Brain pericyte (primary cell): Measurements from ENCODE around the gene CTU2.

ENCODE experiments used
- DNase-seq: peaks from one replicate; pipeline ENCODE4 v3.0.0-alpha.2; 2012; ENCODE audit warnings: low read depth, low spot score

CTU2 gene

DNA sequence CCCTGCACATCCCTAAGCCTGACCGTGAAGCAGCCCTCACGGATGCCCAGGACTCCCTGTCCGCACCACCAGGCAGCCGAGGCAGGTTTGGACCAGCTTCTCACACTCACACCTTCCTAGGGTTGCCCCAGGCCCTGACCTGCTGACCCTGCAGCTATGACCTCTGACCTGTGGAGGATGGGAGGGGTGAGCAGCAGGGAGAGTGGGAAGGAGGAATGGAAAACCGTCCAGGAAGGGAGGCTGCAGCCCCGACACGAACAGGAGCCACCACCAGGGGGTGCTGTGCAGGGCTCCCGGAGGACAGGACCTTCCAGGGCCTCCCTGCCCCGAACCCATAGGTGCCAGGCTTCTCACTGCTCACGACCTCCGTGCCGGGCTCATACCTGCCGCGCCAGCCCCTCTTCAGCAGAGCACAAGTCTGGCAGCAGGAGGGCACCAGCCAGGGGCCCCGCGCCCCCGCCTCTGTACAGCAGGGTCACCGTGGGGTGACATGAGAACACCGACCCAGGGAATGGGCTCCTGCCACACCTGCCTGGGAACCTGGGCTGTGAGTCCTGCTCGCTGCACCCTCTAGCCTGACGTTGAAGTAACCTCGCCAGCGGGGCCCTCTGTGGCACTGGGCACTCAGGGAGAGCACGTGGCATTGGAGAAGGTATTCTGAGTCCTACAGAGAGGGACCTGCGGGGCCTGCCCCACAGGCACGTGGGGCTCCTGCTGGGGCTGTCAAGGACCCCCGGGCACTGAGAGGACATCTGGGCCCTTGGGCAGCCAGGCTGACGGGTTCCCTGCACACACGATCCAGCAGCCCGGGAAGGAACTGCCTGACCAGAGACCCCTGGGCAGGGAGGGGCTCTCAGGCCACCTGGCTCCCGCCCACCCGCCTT lies 37.6 kb downstream of the CTU2 start:
- no peak for DNase-seq

DNA sequence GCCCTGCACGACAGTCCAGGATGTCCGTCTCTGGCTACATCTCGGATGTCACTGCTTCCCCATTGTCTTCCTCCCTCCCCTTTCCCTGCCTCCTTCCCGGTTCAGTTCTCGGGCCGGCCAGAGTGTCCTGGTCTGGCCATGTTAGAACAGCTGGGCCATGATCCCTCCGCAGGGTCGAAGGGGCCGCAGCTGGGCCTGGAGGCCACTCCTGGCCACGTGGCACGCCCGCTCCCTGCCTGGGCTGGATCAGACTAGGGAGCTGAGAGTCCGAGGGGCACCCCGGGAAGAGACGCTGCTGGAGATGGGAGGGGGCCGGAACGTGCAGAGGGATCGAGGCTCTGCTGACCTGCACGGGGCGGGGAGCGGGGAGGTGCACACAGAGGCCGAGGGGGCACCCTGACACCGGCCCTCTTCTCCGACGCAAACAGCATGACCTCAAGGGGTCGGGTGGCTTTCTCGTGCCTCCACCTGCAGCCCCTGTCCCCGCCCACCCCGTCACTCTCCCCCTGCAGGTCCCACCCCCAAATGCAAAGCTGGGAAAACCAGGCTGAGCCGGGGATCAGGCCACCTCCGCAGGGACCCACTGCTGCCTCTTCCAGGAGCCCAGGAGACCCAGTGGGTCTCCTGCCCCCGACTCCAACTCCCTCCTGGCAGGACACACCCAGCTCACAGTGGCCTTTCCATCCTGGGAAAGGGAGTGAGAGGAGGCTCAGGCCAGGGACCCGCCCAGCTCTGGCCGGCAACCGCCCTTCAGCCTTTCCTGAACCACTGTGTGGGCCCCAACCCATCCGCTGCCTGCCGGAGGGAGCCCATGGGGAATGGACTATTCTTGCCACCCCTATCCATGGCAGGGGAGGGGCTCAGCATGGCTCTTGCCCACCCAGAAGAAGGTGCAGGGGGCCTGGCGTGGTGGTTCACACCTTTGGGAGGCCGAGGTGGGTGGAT lies 38.5 kb downstream of the CTU2 start:
- DNase-seq: no peak

DNA sequence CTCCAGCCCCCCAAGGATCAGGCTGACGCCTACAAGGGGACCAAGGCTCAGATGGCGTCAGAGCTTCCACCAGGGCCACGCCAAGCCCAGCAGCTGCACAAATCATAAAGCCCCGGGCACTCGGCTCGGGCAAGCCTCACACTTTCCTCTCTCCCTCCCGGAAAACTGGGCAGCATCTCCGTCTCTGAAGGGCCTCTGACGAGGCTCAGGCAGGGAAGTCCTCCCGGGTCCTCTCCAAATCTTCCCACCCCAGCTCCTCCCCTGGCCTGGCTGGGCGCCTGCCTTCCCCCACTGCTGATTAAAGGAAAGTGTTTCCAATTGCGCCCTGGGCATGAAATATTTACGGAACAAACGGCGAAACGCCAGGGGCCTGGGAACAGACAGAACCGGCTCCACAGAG lies 40.2 kb downstream of the CTU2 start:
- no peak for DNase-seq

GRCh38 chr16:88747588-88748301 lies 41.4 kb downstream of the CTU2 start:
- no peak for DNase-seq

GRCh38 chr16:88748364-88748763 lies 42.1 kb downstream of the CTU2 start:
- DNase-seq: no peak

DNA sequence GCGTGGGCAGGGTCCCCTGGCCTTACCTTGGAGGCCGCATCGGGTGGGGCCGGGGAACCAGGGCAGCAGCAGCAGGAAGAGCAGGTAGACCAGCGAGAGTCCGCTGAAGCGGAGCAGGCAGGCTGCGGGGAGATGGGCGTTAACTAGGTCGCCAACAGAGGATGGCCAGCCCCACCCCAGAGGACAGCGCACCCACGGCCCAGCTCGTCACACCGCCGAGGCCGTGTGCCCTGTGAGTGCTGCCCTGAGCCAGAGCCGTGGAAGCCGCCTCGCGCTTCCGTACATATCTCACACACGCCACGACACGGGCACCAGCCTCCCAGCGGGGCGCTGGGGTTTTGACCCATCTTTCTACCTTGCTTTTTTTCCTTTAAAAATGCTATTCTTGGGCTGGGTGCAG lies 43.1 kb downstream of the CTU2 start:
- DNase-seq: no peak

DNA sequence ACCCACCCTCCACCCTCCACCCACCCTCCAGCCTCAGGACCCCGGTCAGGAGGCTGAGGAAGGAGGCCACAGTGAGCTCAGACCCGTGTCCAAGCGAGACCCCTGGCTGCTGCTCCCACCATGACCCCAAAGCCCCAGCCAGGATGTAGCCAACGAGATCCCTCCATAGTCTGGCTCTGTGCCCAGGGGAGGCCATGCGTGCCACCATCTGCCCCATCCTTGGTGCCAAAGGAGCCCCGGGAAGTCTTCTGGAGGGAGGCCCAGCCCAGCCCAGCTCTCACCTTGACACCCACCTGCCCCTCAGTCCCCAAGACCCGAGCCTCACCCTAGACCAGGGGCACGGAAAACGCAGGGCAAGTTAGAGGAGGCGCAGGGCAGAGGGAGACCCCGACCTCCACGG lies 44.6 kb downstream of the CTU2 start:
- no peak for DNase-seq

- DNase-seq: no peak
Measured at GRCh38 chr16:88752386-88753002, 46.2 kb downstream of the CTU2 start.

GRCh38 chr16:88753191-88753590 lies 46.9 kb downstream of the CTU2 start:
- DNase-seq: no peak

- no peak for DNase-seq
Measured at GRCh38 chr16:88753602-88754001, 47.3 kb downstream of the CTU2 start.

DNA sequence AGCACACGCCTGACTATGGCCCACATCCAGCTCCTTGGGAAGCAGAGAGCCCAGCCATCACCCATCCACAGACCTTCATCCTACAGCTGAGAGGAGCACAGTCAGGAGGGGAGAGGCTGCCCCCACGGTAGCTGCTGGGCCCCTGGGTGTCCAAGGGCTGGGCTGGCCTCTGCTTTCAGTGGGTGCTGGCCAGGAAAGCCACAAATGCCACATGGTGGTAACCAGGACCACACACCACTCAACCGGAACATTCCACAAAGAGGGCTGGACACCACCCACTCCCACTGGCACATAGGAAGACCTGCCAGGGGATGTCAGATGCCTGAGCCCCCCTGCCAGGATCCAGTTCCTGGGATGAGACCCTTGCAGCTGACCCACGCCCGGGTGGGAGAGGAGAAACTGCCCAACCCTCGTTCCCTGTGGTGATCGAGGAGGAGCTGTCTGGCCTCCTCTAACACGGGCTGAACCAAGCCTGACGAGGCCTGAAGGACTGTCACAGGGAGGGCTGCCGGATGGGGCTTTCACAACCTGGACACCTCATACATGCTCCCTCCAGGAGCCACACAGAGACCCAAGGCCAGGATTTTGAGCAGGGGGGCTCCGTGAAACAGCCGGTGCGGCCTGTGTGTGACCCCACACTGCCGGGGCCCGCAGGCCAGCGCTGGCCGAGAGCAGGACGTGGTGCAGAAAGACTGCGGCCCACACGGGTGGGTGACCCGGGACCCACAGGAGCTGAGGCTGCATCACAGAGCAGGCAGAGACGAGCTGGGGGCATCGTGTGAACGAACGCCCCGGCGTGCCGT lies 48.0 kb downstream of the CTU2 start:
- DNase-seq: no peak

- no peak for DNase-seq
Measured at GRCh38 chr16:88754912-88755744, 48.8 kb downstream of the CTU2 start.

DNA sequence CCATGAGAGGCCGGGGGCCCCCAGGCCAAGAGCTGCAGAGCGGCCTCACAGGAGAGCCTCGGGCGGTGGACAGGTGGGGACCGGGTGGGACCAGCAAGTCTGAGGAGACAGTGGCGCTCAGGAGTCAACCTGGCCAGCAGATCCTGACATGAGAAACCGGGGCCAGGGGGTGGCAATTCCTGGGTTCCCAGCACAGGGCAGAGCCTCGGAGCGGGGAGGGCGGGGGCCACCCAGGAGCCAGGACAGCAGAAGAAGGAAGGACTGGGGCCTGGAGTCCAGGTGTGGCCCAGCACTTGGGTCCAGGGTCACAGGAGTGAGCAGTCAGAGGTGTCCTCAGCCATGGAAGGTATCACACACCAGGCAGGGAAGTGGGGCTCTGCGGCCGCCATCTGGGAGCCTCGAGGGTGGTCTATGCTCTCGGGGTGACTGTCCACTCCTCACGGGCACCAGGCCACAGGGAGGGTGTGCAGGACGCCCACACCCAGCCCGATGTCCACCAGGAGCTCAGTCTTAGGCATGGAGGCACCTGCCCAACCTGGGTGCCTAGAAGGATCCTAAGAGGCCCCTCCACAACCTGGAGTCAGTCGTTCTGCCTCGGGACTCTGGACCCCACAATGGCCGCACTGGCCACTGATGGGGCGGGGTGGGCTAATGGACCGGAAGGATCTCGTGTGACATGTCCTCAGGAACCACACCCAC lies 49.6 kb downstream of the CTU2 start:
- DNase-seq: no peak

DNA sequence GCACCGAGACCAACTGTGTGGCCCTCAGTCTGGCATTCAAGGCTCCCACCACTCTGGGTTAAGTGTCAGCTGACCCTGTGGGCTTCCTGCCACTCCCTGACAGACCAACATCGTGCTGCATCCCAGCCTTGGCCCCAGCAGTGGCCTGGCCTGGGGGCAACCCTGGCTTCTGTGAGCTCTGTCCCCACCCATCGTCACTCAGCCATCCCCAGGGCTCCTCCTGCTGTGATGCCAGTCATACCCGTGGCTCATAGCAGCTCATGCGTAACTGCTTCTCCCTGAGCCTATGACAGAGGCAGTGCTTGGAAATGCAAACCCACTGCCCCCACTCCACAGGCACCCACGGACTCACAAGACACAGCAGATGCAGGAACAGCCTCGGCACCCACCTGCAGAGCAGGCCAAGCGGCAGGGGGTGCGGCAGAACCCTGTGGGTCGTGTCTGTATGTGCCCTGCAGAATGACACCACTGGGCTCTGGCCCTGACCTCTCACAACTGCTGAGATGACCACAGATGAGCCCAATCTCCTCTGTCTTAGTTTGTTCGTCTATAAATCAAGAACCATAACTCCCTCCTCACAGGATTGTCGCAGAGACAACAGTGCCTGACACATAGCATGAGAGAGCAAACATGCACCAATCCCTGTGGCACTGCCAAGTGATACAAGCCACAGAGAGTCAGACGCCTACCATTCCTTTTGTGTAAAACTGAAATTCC lies 52.1 kb downstream of the CTU2 start:
- DNase-seq: no peak

DNA sequence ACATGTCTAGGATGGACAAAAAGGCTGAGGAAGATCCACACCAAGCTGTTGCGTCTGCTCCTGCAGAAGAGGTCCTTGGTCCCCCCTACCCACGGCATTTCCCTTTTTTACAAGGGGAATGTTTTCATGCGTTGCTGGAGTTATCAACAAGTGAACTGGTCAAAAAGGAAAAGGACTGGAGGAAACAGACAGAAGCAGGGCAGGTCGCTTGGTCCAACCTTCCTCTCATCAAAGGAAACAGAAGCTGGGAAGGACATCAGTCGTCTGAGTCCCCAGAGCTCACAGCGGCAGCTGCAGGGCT lies 52.6 kb downstream of the CTU2 start:
- DNase-seq: no peak

GRCh38 chr16:88759245-88759975 lies 53.1 kb downstream of the CTU2 start:
- DNase-seq: no peak

DNA sequence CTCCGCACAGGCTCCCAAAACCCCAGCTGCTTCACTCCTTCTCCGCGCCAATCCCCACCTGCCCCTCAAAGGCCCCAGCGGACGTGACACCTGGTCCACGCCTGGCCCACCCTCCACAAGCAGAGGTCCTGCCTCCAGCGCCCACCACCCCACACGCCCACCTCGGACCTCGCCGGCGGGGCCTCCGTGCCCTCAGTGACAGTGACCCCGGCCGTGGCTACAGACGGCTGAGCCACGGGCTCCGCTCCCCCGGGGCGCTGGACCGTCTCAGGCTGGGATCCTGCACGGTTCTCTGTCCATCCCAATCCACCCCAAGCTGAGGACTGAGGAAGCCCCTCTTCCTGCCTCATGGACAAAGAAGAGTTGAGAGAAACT lies 53.7 kb downstream of the CTU2 start:
- DNase-seq: no peak
